WTC11 (cell line): ENCODE results near the gene ZNF335. TPM values are rescaled to one million over a fixed set of nuclear protein-coding genes. Genes with fewer than 3 reads are reported as not detected.

Experiments
- ATAC-seq: fragments of 200-7000 bp; cut with Tn5 transposase; 2 replicates; pipeline ENCODE4 v1.10.0; 2021; ENCODE audit warnings: mild to moderate bottlenecking, moderate library complexity
- CTCF ChIA-PET: fragments of 300-600 bp; sonication (Branson Sonifier 250); formaldehyde crosslinking; loops from one replicate; lab custom pipeline; 2021; ENCODE audit warnings: antibody characterized with exemption; lab: Charles Lee
- POLR2A ChIA-PET: fragments of 350-600 bp; sonication (Branson Sonifier 250); formaldehyde crosslinking; loops from one replicate; lab custom pipeline; 2021; ENCODE audit warnings: antibody characterized with exemption; lab: Charles Lee
- DNase-seq: peaks from one replicate; pipeline ENCODE4 v3.0.0; 2021; ENCODE audit warnings: low spot score
- H3K27ac Mint-ChIP-seq: 2 replicates; pipeline ENCODE4 v1.8.0; 2021; ENCODE audit warnings: mixed read lengths
- H3K27me3 Mint-ChIP-seq: 2 replicates; pipeline ENCODE4 v1.8.0; 2021; ENCODE audit warnings: low read depth, mild to moderate bottlenecking, moderate library complexity, mixed read lengths
- H3K36me3 Mint-ChIP-seq: 2 replicates; pipeline ENCODE4 v1.8.0; 2021; ENCODE audit warnings: mixed read lengths
- H3K4me1 Mint-ChIP-seq: 2 replicates; pipeline ENCODE4 v1.8.0; 2022; ENCODE audit warnings: mixed read lengths
- H3K4me3 Mint-ChIP-seq: 2 replicates; pipeline ENCODE4 v1.8.0; 2021; ENCODE audit warnings: mild to moderate bottlenecking, moderate library complexity, mixed read lengths
- H3K9me3 Mint-ChIP-seq: 2 replicates; pipeline ENCODE4 v1.8.0; 2021; ENCODE audit warnings: mixed read lengths
- ARID4B ChIP-seq: sonication (generic); formaldehyde crosslinking; IDR thresholded peaks from 2 replicates; pipeline ENCODE4 v1.8.0; 2023; ENCODE audit warnings: missing genetic modification reagents, mild to moderate bottlenecking, borderline replicate concordance
- CREB1 ChIP-seq: sonication (generic); formaldehyde crosslinking; IDR thresholded peaks from 2 replicates; pipeline ENCODE4 v1.8.0; 2023; ENCODE audit warnings: mild to moderate bottlenecking, missing genetic modification reagents
- E2F1 ChIP-seq: sonication (generic); formaldehyde crosslinking; IDR thresholded peaks from 2 replicates; pipeline ENCODE4 v1.8.0; 2022; ENCODE audit warnings: mild to moderate bottlenecking, missing genetic modification reagents
- ELF4 ChIP-seq: sonication (generic); formaldehyde crosslinking; IDR thresholded peaks from 2 replicates; pipeline ENCODE4 v1.8.1; 2022; ENCODE audit warnings: low read depth, mild to moderate bottlenecking, moderate library complexity, missing genetic modification reagents
- MYBL2 ChIP-seq: sonication (generic); formaldehyde crosslinking; IDR thresholded peaks from 2 replicates; pipeline ENCODE4 v1.8.1; 2023; ENCODE audit warnings: mild to moderate bottlenecking, moderate library complexity, missing genetic modification reagents
- NR2C2 ChIP-seq: sonication (generic); formaldehyde crosslinking; IDR thresholded peaks from 2 replicates; pipeline ENCODE4 v1.8.0; 2022; ENCODE audit warnings: mild to moderate bottlenecking, missing genetic modification reagents
- NR3C1 ChIP-seq: sonication (generic); formaldehyde crosslinking; conservative IDR thresholded peaks from 2 replicates; pipeline ENCODE4 v1.8.1; 2023; ENCODE audit warnings: low read depth, mild to moderate bottlenecking, missing genetic modification reagents
- RORB ChIP-seq: fragments of 250-450 bp; sonication (Bioruptor Pico); IDR thresholded peaks from 2 replicates; pipeline ENCODE4 v1.9.0; 2021; ENCODE audit warnings: mild to moderate bottlenecking
- SMAD4 ChIP-seq: sonication (generic); formaldehyde crosslinking; IDR thresholded peaks from 2 replicates; pipeline ENCODE4 v1.8.0; 2022; ENCODE audit warnings: mild to moderate bottlenecking, missing genetic modification reagents
- TCF7 ChIP-seq: sonication (generic); formaldehyde crosslinking; IDR thresholded peaks from 2 replicates; pipeline ENCODE4 v1.8.0; 2022; ENCODE audit warnings: mild to moderate bottlenecking, low read depth, missing genetic modification reagents, moderate library complexity
- ZNF121 ChIP-seq: sonication (generic); formaldehyde crosslinking; IDR thresholded peaks from 2 replicates; pipeline ENCODE4 v1.8.0; 2023; ENCODE audit warnings: missing genetic modification reagents
- ZNF396 ChIP-seq: fragments of 250-450 bp; sonication (Bioruptor Pico); IDR thresholded peaks from 2 replicates; pipeline ENCODE4 v1.8.0; 2021; ENCODE audit warnings: mild to moderate bottlenecking, moderate library complexity, borderline replicate concordance
- ZNF423 ChIP-seq: fragments of 250-450 bp; sonication (Bioruptor Pico); IDR thresholded peaks from 2 replicates; pipeline ENCODE4 v2.1.2; 2022; ENCODE audit warnings: mild to moderate bottlenecking, moderate library complexity
- ZNF671 ChIP-seq: fragments of 250-450 bp; sonication (Bioruptor Pico); IDR thresholded peaks from 2 replicates; pipeline ENCODE4 v1.8.0; 2021; ENCODE audit warnings: mild to moderate bottlenecking
- total RNA-seq: library from RNA; stranded (reverse); gene quantifications from 3 replicates; pipeline ENCODE4 v1.2.3, GENCODE V29; 2021
- TF ChIP-seq, protein P1 (sequence below): sonication (generic); formaldehyde crosslinking; IDR thresholded peaks from 2 replicates; pipeline ENCODE4 v1.8.1; 2023; ENCODE audit warnings: mild to moderate bottlenecking, missing genetic modification reagents, moderate library complexity
- TF ChIP-seq, protein P2 (sequence below): sonication (generic); formaldehyde crosslinking; conservative IDR thresholded peaks from 2 replicates; pipeline ENCODE4 v1.8.1; 2022; ENCODE audit warnings: mild to moderate bottlenecking, missing genetic modification reagents
- TF ChIP-seq, protein P3 (sequence below): sonication (generic); formaldehyde crosslinking; IDR thresholded peaks from 2 replicates; pipeline ENCODE4 v1.8.0; 2023; ENCODE audit warnings: mild to moderate bottlenecking, missing genetic modification reagents
- TF ChIP-seq, protein P4 (sequence below): sonication (generic); formaldehyde crosslinking; IDR thresholded peaks from 2 replicates; pipeline ENCODE4 v1.8.1; 2022; ENCODE audit warnings: mild to moderate bottlenecking, moderate library complexity, missing genetic modification reagents

Gene ZNF335
- total RNA-seq, 1 experiment from 2014 or later = 20.0 TPM

DNA sequence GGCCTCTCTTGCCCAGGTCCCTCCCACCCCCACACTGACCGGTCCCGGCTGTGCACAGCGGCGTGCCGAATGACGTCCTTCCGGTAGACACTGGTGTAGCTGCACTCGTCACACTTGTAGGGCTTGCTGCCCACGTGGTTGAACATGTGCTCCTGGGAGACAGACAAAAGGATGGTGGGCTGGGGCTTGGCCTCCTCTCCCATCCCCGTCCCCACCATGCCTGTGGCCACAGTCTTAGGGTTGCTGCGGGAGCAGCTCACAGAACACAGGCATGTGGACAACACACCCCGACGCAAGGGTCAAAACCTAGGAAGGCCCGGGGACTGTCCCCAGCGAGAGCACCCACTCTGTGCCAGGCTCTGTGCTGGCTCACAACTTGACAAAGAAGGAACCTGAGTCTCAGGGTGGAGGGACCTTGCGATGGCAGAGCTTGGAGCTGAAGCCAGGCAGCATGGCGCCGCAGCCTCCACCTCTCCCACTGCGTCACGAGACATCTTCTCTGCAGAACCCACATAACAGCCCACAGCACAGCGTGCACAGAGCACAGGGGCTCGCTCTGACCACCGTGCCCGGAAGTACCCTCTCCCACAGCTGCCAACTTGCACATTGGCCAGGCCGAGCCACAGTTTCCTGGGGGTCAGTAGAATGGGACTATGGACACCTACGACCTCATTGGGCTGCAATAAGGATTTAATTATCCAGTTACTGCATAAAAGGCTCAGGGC, 9.8 kb downstream of the ZNF335 start:
- no peak overlapping the region for H3K4me3 Mint-ChIP-seq
- peaks cover 43% of the 10 kb centered on the region for H3K36me3 Mint-ChIP-seq

GRCh38 chr20:45959956-45960630, 11.9 kb downstream of the ZNF335 start:
- Mint-ChIP-seq H3K27ac (no peak overlapping the region), H3K4me3 (no peak overlapping the region), H3K9me3 (no peaks in the 10 kb centered on the region), H3K36me3 (peaks cover 38% of the 10 kb centered on the region), H3K4me1 (no peaks in the 10 kb centered on the region), H3K27me3 (no peaks in the 10 kb centered on the region)
- no peak for TF ChIP-seq ZNF671
- no peak for TF ChIP-seq ZNF121 (CRISPR knock-in tag)
- TF ChIP-seq RORB (CRISPR knock-in tag) = no peak
- no peak for TF ChIP-seq MYBL2 (CRISPR knock-in tag)
- no peak for TF ChIP-seq SMAD4
- TF ChIP-seq NR3C1 (CRISPR knock-in tag) = no peak
- ChIA-PET POLR2A (no interaction called here), CTCF (interaction anchor here (0.6 to 3.0 kb wide), 2 partner anchors 10 to 23 kb away, joined by 3 to 14 read pairs; no protein-coding TSS in a partner anchor)
- no peak for ATAC-seq
- DNase-seq = no peak

More for the DNA sequence above, 9.8 kb downstream of the ZNF335 start:
- Mint-ChIP-seq H3K27me3 (no peaks in the 10 kb centered on the region), H3K27ac (no peak overlapping the region), H3K4me1 (no peaks in the 10 kb centered on the region)
- no peak for DNase-seq
- CTCF ChIA-PET = interaction anchor here (0.6 to 3.4 kb wide), 8 partner anchors 29 to 164 kb away, joined by 3 to 27 read pairs (median 4); partner anchors contain the start of genes CTSA and NEURL2
- TF ChIP-seq CREB1 (CRISPR knock-in tag) (no peak), ARID4B (no peak), MYBL2 (CRISPR knock-in tag) (no peak), NR3C1 (CRISPR knock-in tag) (no peak)
- TF ChIP-seq, protein P1, sequence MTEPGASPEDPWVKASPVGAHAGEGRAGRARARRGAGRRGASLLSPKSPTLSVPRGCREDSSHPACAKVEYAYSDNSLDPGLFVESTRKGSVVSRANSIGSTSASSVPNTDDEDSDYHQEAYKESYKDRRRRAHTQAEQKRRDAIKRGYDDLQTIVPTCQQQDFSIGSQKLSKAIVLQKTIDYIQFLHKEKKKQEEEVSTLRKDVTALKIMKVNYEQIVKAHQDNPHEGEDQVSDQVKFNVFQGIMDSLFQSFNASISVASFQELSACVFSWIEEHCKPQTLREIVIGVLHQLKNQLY (CRISPR knock-in tag) = no peak
- TF ChIP-seq, protein P2, sequence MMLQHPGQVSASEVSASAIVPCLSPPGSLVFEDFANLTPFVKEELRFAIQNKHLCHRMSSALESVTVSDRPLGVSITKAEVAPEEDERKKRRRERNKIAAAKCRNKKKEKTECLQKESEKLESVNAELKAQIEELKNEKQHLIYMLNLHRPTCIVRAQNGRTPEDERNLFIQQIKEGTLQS (CRISPR knock-in tag) = 0 out of 2 replicates have a peak, but pooled peaks have one; percentile 35
- TF ChIP-seq, all 79 proteins: peak for 1
- ATAC-seq = no peak
- POLR2A ChIA-PET = no interaction called here
- H3K9me3 Mint-ChIP-seq = no peaks in the 10 kb centered on the region

DNA sequence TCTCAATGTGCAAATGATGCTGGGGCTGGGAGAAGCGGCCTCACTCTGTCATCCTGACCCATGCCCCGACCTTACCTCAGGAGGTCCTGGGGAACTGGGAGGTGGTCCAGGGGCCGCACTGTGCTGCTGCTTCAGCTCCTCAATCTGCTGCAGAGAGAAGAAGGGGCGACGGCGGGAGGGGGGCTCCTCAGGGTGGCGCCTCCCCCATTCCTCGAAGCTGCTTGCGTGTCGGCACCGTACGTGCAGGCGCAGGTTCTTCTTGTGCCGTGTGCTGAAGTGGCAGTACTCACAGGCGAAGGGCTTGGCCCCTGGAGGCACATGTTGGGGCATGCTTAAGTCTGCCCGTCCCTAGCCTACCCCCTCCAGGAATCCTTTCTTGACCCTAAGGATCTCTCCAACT, 12.9 kb downstream of the ZNF335 start:
- ChIA-PET CTCF (interaction anchor here (3.0 kb wide), 1 partner anchor 11 kb away, joined by 14 read pairs; no protein-coding TSS in a partner anchor), POLR2A (no interaction called here)
- H3K27ac Mint-ChIP-seq = no peak overlapping the region
- TF ChIP-seq NR3C1 (CRISPR knock-in tag) (no peak), E2F1 (no peak), ZNF396 (CRISPR knock-in tag) (no peak), ZNF423 (CRISPR knock-in tag) (no peak), ELF4 (CRISPR knock-in tag) (no peak), NR2C2 (CRISPR knock-in tag) (no peak), TCF7 (no peak)
- TF ChIP-seq, protein P3, sequence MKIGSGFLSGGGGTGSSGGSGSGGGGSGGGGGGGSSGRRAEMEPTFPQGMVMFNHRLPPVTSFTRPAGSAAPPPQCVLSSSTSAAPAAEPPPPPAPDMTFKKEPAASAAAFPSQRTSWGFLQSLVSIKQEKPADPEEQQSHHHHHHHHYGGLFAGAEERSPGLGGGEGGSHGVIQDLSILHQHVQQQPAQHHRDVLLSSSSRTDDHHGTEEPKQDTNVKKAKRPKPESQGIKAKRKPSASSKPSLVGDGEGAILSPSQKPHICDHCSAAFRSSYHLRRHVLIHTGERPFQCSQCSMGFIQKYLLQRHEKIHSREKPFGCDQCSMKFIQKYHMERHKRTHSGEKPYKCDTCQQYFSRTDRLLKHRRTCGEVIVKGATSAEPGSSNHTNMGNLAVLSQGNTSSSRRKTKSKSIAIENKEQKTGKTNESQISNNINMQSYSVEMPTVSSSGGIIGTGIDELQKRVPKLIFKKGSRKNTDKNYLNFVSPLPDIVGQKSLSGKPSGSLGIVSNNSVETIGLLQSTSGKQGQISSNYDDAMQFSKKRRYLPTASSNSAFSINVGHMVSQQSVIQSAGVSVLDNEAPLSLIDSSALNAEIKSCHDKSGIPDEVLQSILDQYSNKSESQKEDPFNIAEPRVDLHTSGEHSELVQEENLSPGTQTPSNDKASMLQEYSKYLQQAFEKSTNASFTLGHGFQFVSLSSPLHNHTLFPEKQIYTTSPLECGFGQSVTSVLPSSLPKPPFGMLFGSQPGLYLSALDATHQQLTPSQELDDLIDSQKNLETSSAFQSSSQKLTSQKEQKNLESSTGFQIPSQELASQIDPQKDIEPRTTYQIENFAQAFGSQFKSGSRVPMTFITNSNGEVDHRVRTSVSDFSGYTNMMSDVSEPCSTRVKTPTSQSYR (CRISPR knock-in tag) = no peak
- TF ChIP-seq, protein P4, sequence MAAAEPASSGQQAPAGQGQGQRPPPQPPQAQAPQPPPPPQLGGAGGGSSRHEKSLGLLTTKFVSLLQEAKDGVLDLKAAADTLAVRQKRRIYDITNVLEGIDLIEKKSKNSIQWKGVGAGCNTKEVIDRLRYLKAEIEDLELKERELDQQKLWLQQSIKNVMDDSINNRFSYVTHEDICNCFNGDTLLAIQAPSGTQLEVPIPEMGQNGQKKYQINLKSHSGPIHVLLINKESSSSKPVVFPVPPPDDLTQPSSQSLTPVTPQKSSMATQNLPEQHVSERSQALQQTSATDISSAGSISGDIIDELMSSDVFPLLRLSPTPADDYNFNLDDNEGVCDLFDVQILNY (CRISPR knock-in tag) = no peak

More for the DNA sequence above, 12.9 kb downstream of the ZNF335 start:
- ATAC-seq (no peak), DNase-seq (no peak)
- Mint-ChIP-seq H3K4me1 (no peaks in the 10 kb centered on the region), H3K36me3 (peaks cover 37% of the 10 kb centered on the region), H3K9me3 (no peaks in the 10 kb centered on the region), H3K27me3 (no peaks in the 10 kb centered on the region), H3K4me3 (no peak overlapping the region)
